GM18867 (cell line): ENCODE results near the gene ASAP2.

Source experiments
- ATAC-seq: cut with Tn5 transposase; IDR thresholded peaks from one replicate; pipeline ENCODE4 v1.9.1; 2021; ENCODE audit warnings: mild to moderate bottlenecking, moderate library complexity; ENCODE audit not compliant: unreplicated experiment

The ASAP2 gene

GRCh38 chr2:9179572-9180201, 26.9 kb upstream of the ASAP2 start:
- ATAC-seq: no peak

- ATAC-seq: no peak
These were observed 22.3 kb upstream of the ASAP2 start for GRCh38 chr2:9184361-9184760.

- no peak for ATAC-seq
These were observed 18.9 kb upstream of the ASAP2 start for GRCh38 chr2:9187620-9188214.

- no peak for ATAC-seq
These were observed 17.8 kb upstream of the ASAP2 start for GRCh38 chr2:9188823-9189222.

GRCh38 chr2:9189901-9190300, 16.7 kb upstream of the ASAP2 start:
- ATAC-seq: no peak

- no peak for ATAC-seq
These were observed 15.6 kb upstream of the ASAP2 start for GRCh38 chr2:9191041-9191481.

- ATAC-seq: no peak
These were observed 13.9 kb upstream of the ASAP2 start for GRCh38 chr2:9192712-9193111.

- ATAC-seq: no peak
These were observed 12.3 kb upstream of the ASAP2 start for GRCh38 chr2:9194352-9194751.

- no peak for ATAC-seq
These were observed 10.0 kb upstream of the ASAP2 start for GRCh38 chr2:9196637-9197036.

GRCh38 chr2:9197916-9198315, 8.7 kb upstream of the ASAP2 start:
- no peak for ATAC-seq

- ATAC-seq: no peak
These were observed 6.6 kb upstream of the ASAP2 start for GRCh38 chr2:9199716-9200632.

GRCh38 chr2:9200633-9201015, 6.0 kb upstream of the ASAP2 start:
- ATAC-seq: no peak

- ATAC-seq: no peak
These were observed 5.3 kb upstream of the ASAP2 start for GRCh38 chr2:9201185-9201891.

GRCh38 chr2:9203006-9203405, 3.6 kb upstream of the ASAP2 start:
- no peak for ATAC-seq

GRCh38 chr2:9203876-9204275, 2.7 kb upstream of the ASAP2 start:
- no peak for ATAC-seq

GRCh38 chr2:9204939-9205338, 1.7 kb upstream of the ASAP2 start:
- ATAC-seq: no peak

- ATAC-seq: no peak
These were observed 1.1 kb upstream of the ASAP2 start for GRCh38 chr2:9205486-9205885.

- peak; percentile 17 for ATAC-seq
These were observed 504 bp downstream of the ASAP2 start for GRCh38 chr2:9206991-9207640.

- ATAC-seq: no peak
These were observed 1.2 kb downstream of the ASAP2 start for GRCh38 chr2:9207641-9208311.

GRCh38 chr2:9208875-9209274, 2.3 kb downstream of the ASAP2 start:
- no peak for ATAC-seq
